ENCODE data around the gene POLR1G.

- TF ChIP-seq, protein P1, sequence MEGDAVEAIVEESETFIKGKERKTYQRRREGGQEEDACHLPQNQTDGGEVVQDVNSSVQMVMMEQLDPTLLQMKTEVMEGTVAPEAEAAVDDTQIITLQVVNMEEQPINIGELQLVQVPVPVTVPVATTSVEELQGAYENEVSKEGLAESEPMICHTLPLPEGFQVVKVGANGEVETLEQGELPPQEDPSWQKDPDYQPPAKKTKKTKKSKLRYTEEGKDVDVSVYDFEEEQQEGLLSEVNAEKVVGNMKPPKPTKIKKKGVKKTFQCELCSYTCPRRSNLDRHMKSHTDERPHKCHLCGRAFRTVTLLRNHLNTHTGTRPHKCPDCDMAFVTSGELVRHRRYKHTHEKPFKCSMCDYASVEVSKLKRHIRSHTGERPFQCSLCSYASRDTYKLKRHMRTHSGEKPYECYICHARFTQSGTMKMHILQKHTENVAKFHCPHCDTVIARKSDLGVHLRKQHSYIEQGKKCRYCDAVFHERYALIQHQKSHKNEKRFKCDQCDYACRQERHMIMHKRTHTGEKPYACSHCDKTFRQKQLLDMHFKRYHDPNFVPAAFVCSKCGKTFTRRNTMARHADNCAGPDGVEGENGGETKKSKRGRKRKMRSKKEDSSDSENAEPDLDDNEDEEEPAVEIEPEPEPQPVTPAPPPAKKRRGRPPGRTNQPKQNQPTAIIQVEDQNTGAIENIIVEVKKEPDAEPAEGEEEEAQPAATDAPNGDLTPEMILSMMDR (IDR thresholded peaks at IDR 0.05): no peak
- no peak for TF ChIP-seq POLR2A (IDR thresholded peaks at IDR 0.05)
- TF ChIP-seq EP300 (IDR thresholded peaks at IDR 0.05): no peak
- no peak for TF ChIP-seq POLR2AphosphoS5 (IDR thresholded peaks at IDR 0.05)
Observed at GRCh38 chr19:45408121-45408520, 1.7 kb downstream of the POLR1G start.

Measured in gastroesophageal sphincter (tissue), 3 donors.